IMR-90 (cell line): ENCODE data around the gene EMSY. TPM values are rescaled to one million over a fixed set of nuclear protein-coding genes. Genes with fewer than 3 reads are reported as not detected.

Source experiments
- ATAC-seq: fragments of 200-7000 bp; cut with Tn5 transposase; 2 replicates; pipeline ENCODE4 v1.9.1; 2020; ENCODE audit warnings: low read depth, mild to moderate bottlenecking, moderate library complexity
- BruUV-seq: library from RNA; stranded (reverse); fragments of 400-500 nt; replicated peaks from 2 replicates; lab custom pipeline; 2021; lab: Mats Ljungman, UMichigan
- CTCF ChIA-PET: fragments of 300-600 bp; formaldehyde crosslinking; extraction: SDS; loops from one replicate; lab custom pipeline; 2021; ENCODE audit warnings: antibody characterized with exemption; lab: Yijun Ruan, JAX
- POLR2A ChIA-PET: fragments of 300-600 bp; sonication (Branson Sonifier 250); formaldehyde crosslinking; loops from one replicate; lab custom pipeline; 2022; ENCODE audit warnings: antibody characterized with exemption; ENCODE audit not compliant: unreplicated experiment; lab: Charles Lee
- DNase-seq: peaks from one replicate; pipeline ENCODE4 v3.0.0; 2013
- H2AFZ ChIP-seq: replicated peaks from 2 replicates; pipeline ENCODE3; 2013; ENCODE audit warnings: low read length, mild to moderate bottlenecking; ENCODE audit not compliant: poor library complexity
- H2AK5ac ChIP-seq: 2 replicates; pipeline ENCODE4 v1.6.1; 2013; ENCODE audit warnings: low read depth, low read length, inconsistent platforms
- H2AK9ac ChIP-seq: replicated peaks from 2 replicates; pipeline ENCODE3; 2013; ENCODE audit warnings: mild to moderate bottlenecking, low read depth, low read length, moderate library complexity; ENCODE audit not compliant: poor library complexity
- H2BK120ac ChIP-seq: 2 replicates; pipeline ENCODE4 v1.6.1; 2013; ENCODE audit warnings: low read depth, low read length, inconsistent platforms
- H2BK15ac ChIP-seq: 3 replicates; pipeline ENCODE4 v1.6.1; 2013; ENCODE audit warnings: low read depth, low read length, inconsistent platforms
- H2BK20ac ChIP-seq: 2 replicates; pipeline ENCODE4 v1.6.1; 2013; ENCODE audit warnings: low read depth, mild to moderate bottlenecking, inconsistent platforms, low read length, moderate library complexity
- H2BK5ac ChIP-seq: 2 replicates; pipeline ENCODE4 v1.6.1; 2013; ENCODE audit warnings: mild to moderate bottlenecking, low read depth, low read length, inconsistent platforms; ENCODE audit not compliant: poor library complexity, severe bottlenecking
- H3K14ac ChIP-seq: replicated peaks from 2 replicates; pipeline ENCODE4 v1.6.1; 2013; ENCODE audit warnings: low read depth, low read length, inconsistent platforms
- H3K18ac ChIP-seq: 2 replicates; pipeline ENCODE4 v1.6.1; 2013; ENCODE audit warnings: low read depth, low read length, control low read depth
- H3K23ac ChIP-seq: 2 replicates; pipeline ENCODE4 v1.6.1; 2013; ENCODE audit warnings: low read depth, low read length, inconsistent platforms
- H3K27ac ChIP-seq: 2 replicates; pipeline ENCODE4 v1.5.1; 2013; ENCODE audit warnings: mild to moderate bottlenecking, control low read depth, low read length; ENCODE audit not compliant: insufficient read depth
- H3K27me3 ChIP-seq: 2 replicates; pipeline ENCODE4 v1.6.1; 2013; ENCODE audit warnings: low read length; ENCODE audit not compliant: control insufficient read depth, insufficient read depth
- H3K36me3 ChIP-seq: 2 replicates; pipeline ENCODE4 v1.6.1; 2013; ENCODE audit warnings: low read length, mixed read lengths; ENCODE audit not compliant: control insufficient read depth, insufficient read depth
- H3K4ac ChIP-seq: 2 replicates; pipeline ENCODE4 v1.6.1; 2013; ENCODE audit warnings: low read depth, low read length, inconsistent platforms
- H3K4me1 ChIP-seq: 2 replicates; pipeline ENCODE4 v1.6.1; 2013; ENCODE audit warnings: low read length, mixed read lengths; ENCODE audit not compliant: control insufficient read depth, insufficient read depth
- H3K4me2 ChIP-seq: 2 replicates; pipeline ENCODE4 v1.6.1; 2013; ENCODE audit warnings: low read depth, mild to moderate bottlenecking, control low read depth, low read length, moderate library complexity
- H3K4me3 ChIP-seq: 2 replicates; pipeline ENCODE4 v1.5.1; 2013; ENCODE audit warnings: low read depth, mild to moderate bottlenecking, control low read depth, low read length, moderate library complexity; ENCODE audit not compliant: insufficient read depth
- H3K56ac ChIP-seq: 2 replicates; pipeline ENCODE4 v1.6.1; 2013; ENCODE audit warnings: low read length, inconsistent platforms; ENCODE audit not compliant: insufficient read depth; ENCODE audit errors: extremely low read depth
- H3K79me1 ChIP-seq, 2 experiments: 2 replicates each; pipeline ENCODE4 v1.6.1; 2013; ENCODE audit warnings: low read length in 2 of 2, inconsistent platforms in 1 of 2, low read depth in 1 of 2
- H3K9ac ChIP-seq: 2 replicates; pipeline ENCODE4 v1.6.1; 2013; ENCODE audit warnings: low read depth, low read length, control low read depth
- H3K9me1 ChIP-seq: 2 replicates; pipeline ENCODE4 v1.6.1; 2013; ENCODE audit warnings: low read length, inconsistent platforms; ENCODE audit not compliant: insufficient read depth
- H3K9me3 ChIP-seq: 2 replicates; pipeline ENCODE4 v1.6.1; 2013; ENCODE audit warnings: low read length; ENCODE audit not compliant: control insufficient read depth, insufficient read depth
- H4K20me1 ChIP-seq: 2 replicates; pipeline ENCODE4 v1.6.1; 2013; ENCODE audit warnings: low read length, inconsistent platforms; ENCODE audit not compliant: insufficient read depth
- H4K5ac ChIP-seq: 2 replicates; pipeline ENCODE4 v1.6.1; 2013; ENCODE audit warnings: mild to moderate bottlenecking, low read depth, low read length, control low read depth
- H4K8ac ChIP-seq, 2 experiments: 2 replicates each; pipeline ENCODE4 v1.6.1; 2013; ENCODE audit warnings: low read depth in 2 of 2, low read length in 2 of 2, control low read depth in 1 of 2, inconsistent platforms in 1 of 2
- H4K91ac ChIP-seq: 2 replicates; pipeline ENCODE4 v1.6.1; 2013; ENCODE audit warnings: low read depth, low read length, inconsistent platforms; ENCODE audit not compliant: insufficient read depth
- BHLHE40 ChIP-seq: fragments of 150-350 bp; IDR thresholded peaks from 2 replicates; pipeline ENCODE4 v1.6.1; 2016; ENCODE audit warnings: mild to moderate bottlenecking, low read depth, low read length
- CEBPB ChIP-seq: IDR thresholded peaks from 2 replicates; pipeline ENCODE4 v1.6.1; 2012; ENCODE audit warnings: low read depth, low read length, improper control_type of control experiment
- CHD1 ChIP-seq: IDR thresholded peaks from 2 replicates; pipeline ENCODE4 v1.6.1; 2012; ENCODE audit warnings: low read depth, low read length, improper control_type of control experiment
- CTCF ChIP-seq: conservative IDR thresholded peaks from 2 replicates; pipeline ENCODE4 v1.5.1; 2012; ENCODE audit warnings: mild to moderate bottlenecking, low read depth, low read length, improper control_type of control experiment
- ELK1 ChIP-seq: fragments of 150-350 bp; IDR thresholded peaks from 2 replicates; pipeline ENCODE4 v1.6.1; 2016; ENCODE audit warnings: low read depth, mild to moderate bottlenecking, low read length, moderate library complexity, borderline replicate concordance
- FOS ChIP-seq: fragments of 150-350 bp; IDR thresholded peaks from 2 replicates; pipeline ENCODE4 v1.6.1; 2016; ENCODE audit warnings: low read depth, low read length
- MAFK ChIP-seq: IDR thresholded peaks from 2 replicates; pipeline ENCODE4 v1.6.1; 2012; ENCODE audit warnings: low read depth, low read length, improper control_type of control experiment
- MAZ ChIP-seq: IDR thresholded peaks from 2 replicates; pipeline ENCODE4 v1.6.1; 2012; ENCODE audit warnings: low read depth, mild to moderate bottlenecking, low read length, improper control_type of control experiment, moderate library complexity, borderline replicate concordance
- MXI1 ChIP-seq: IDR thresholded peaks from 2 replicates; pipeline ENCODE4 v1.6.1; 2012; ENCODE audit warnings: low read depth, mild to moderate bottlenecking, low read length, moderate library complexity, borderline replicate concordance
- NFE2L2 ChIP-seq: fragments of 150-350 bp; IDR thresholded peaks from 2 replicates; pipeline ENCODE4 v1.6.1; 2016; ENCODE audit warnings: low read depth, mild to moderate bottlenecking, low read length
- POLR2A ChIP-seq: IDR thresholded peaks from 2 replicates; pipeline ENCODE4 v1.6.1; 2012; ENCODE audit warnings: mild to moderate bottlenecking, low read depth, low read length
- RAD21 ChIP-seq: IDR thresholded peaks from 2 replicates; pipeline ENCODE4 v1.6.1; 2012; ENCODE audit warnings: low read length, improper control_type of control experiment
- RCOR1 ChIP-seq: IDR thresholded peaks from 2 replicates; pipeline ENCODE4 v1.6.1; 2012; ENCODE audit warnings: mild to moderate bottlenecking, low read length, improper control_type of control experiment; ENCODE audit not compliant: insufficient replicate concordance
- RFX5 ChIP-seq: IDR thresholded peaks from 2 replicates; pipeline ENCODE4 v1.8.0; 2012; ENCODE audit warnings: low read depth, mild to moderate bottlenecking, low read length, moderate library complexity
- SMC3 ChIP-seq: fragments of 150-350 bp; IDR thresholded peaks from 2 replicates; pipeline ENCODE4 v1.6.1; 2016; ENCODE audit warnings: low read depth, mild to moderate bottlenecking, antibody characterized with exemption, low read length, moderate library complexity
- WGBS, 2 experiments: methylation state at CpG; one replicate each; pipeline versions ENCODE4 v1.1.5 to v1.1.7; 2013; ENCODE audit warnings: missing lambda C conversion rate in 2 of 2; ENCODE audit not compliant: insufficient read length in 1 of 2; ENCODE audit errors: extremely low coverage in 2 of 2; 5-methylcytosine and 5-hydroxymethylcytosine counted together
- dilution Hi-C: fragments of 300-500 bp; cut with HindIII; formaldehyde crosslinking; loops from one replicate; pipeline ENCODE4 v1.14.3; 2018; ENCODE audit warnings: low sequenced_read_pairs; ENCODE audit not compliant: unreplicated experiment
- in situ Hi-C: fragments of 300-500 bp; cut with MboI; formaldehyde crosslinking; loops from 3 replicates; pipeline ENCODE4 v1.14.3; 2019; ENCODE audit warnings: low sequenced_read_pairs, inconsistent platforms, mixed read lengths
- intact Hi-C: fragments of 100-400 bp; cut with micrococcal nuclease; formaldehyde crosslinking; loops from 2 replicates; pipeline ENCODE4 v1.10.0; 2022
- polyA plus RNA-seq, 3 experiments: library from polyadenylated mRNA; depleted of rRNA; stranded (reverse); fragments of >200 nt; gene quantifications; 2 replicates each; pipeline ENCODE4 v1.2.3, GENCODE V29; 2012; ENCODE audit warnings: low replicate concordance in 1 of 3
- total RNA-seq: library from RNA; depleted of rRNA; stranded (reverse); fragments of >200 nt; gene quantifications from 2 replicates; pipeline ENCODE4 v1.2.3, GENCODE V29; 2012

The EMSY gene
- total and polyA plus RNA-seq, 2 of the 4 experiments (the other 2 are of a cell fraction): 14.1 to 22.0 TPM

GRCh38 chr11:76588455-76589325, 143.9 kb downstream of the EMSY start:
- Histone ChIP-seq H2AK5ac (peak overlapping the region; percentile 43), H3K36me3 (no peaks in the 10 kb centered on the region), H4K5ac (no peak overlapping the region), H3K4ac (peak overlapping the region; percentile 47; the same call in 1 of the 2 replicates), H4K91ac (no peak overlapping the region; the same call in 1 of the 2 replicates), H3K9me1 (no peaks in the 10 kb centered on the region; the same call in 1 of the 2 replicates), H3K4me3 (no peak overlapping the region), H3K4me1 (peaks cover 7% of the 10 kb centered on the region), H3K56ac (no peak overlapping the region), H2BK15ac (0 out of 3 replicates have a peak overlapping the region, but pooled peaks have one; percentile 9), H3K4me2 (no peak overlapping the region), H3K27me3 (peaks cover 5% of the 10 kb centered on the region; the same call in 1 of the 2 replicates), H2BK5ac (peak overlapping the region; percentile 24), H2AK9ac (peak overlapping the region; percentile 77), H4K20me1 (no peaks in the 10 kb centered on the region), H3K18ac (no peak overlapping the region), H2BK120ac (peak overlapping the region; percentile 23), H3K14ac (no peak overlapping the region), H2BK20ac (no peak overlapping the region; the same call in 1 of the 2 replicates), H3K9ac (no peak overlapping the region), H4K8ac (no peak overlapping the region), H3K23ac (no peak overlapping the region), H3K9me3 (peaks cover 2% of the 10 kb centered on the region; the same call in 1 of the 2 replicates), H3K27ac (no peak overlapping the region), H3K79me1 (no peaks in the 10 kb centered on the region), H2AFZ (no peak overlapping the region)
- CTCF ChIA-PET: interaction anchor here (1.7 kb wide), 1 partner anchor 10 kb away, joined by 8 read pairs; no protein-coding TSS in a partner anchor
- intact Hi-C loops (no loop called here), dilution Hi-C loops (no loop called here), in situ Hi-C loops (no loop called here)
- peak; percentile 25 for DNase-seq
- 98% methylated on average over 7 of the region's 25 CpGs; no CpG with 5 or more reads in 1 of the 2 experiments for WGBS, 2 experiments
- POLR2A ChIA-PET: no interaction called here
- no TSS peak for BruUV-seq
- ATAC-seq: peak; percentile 51; the same call in 1 of the 2 replicates
- TF ChIP-seq POLR2A (no peak), ELK1 (no peak), NFE2L2 (no peak), RFX5 (no peak), CTCF (no peak), RCOR1 (no peak), BHLHE40 (no peak), CHD1 (no peak), SMC3 (no peak), CEBPB (no peak), RAD21 (no peak), FOS (no peak), MXI1 (no peak), MAFK (no peak), MAZ (no peak)
